PFSK-1 (cell line): ENCODE measurements around the gene TGOLN2.

Source experiments
- POLR2AphosphoS5 ChIP-seq: IDR thresholded peaks from 2 replicates; pipeline ENCODE4 v1.6.1; 2012; ENCODE audit warnings: low read depth, mild to moderate bottlenecking, control low read depth, low read length, moderate library complexity
- TF ChIP-seq, protein P1 (sequence below), 2 experiments: IDR thresholded peaks; 2 replicates each; pipeline versions ENCODE4 v1.6.1 to v1.8.0; 2011 to 2012; ENCODE audit warnings: low read depth in 2 of 2, low read length in 2 of 2, control low read depth in 1 of 2, inconsistent platforms in 1 of 2, mild to moderate bottlenecking in 1 of 2, moderate library complexity in 1 of 2; ENCODE audit not compliant: insufficient read depth in 1 of 2

GRCh38 chr2:85357736-85358135 is 29.9 kb upstream of the TGOLN2 start:
- TF ChIP-seq POLR2AphosphoS5, result no peak
- TF ChIP-seq, protein P1, sequence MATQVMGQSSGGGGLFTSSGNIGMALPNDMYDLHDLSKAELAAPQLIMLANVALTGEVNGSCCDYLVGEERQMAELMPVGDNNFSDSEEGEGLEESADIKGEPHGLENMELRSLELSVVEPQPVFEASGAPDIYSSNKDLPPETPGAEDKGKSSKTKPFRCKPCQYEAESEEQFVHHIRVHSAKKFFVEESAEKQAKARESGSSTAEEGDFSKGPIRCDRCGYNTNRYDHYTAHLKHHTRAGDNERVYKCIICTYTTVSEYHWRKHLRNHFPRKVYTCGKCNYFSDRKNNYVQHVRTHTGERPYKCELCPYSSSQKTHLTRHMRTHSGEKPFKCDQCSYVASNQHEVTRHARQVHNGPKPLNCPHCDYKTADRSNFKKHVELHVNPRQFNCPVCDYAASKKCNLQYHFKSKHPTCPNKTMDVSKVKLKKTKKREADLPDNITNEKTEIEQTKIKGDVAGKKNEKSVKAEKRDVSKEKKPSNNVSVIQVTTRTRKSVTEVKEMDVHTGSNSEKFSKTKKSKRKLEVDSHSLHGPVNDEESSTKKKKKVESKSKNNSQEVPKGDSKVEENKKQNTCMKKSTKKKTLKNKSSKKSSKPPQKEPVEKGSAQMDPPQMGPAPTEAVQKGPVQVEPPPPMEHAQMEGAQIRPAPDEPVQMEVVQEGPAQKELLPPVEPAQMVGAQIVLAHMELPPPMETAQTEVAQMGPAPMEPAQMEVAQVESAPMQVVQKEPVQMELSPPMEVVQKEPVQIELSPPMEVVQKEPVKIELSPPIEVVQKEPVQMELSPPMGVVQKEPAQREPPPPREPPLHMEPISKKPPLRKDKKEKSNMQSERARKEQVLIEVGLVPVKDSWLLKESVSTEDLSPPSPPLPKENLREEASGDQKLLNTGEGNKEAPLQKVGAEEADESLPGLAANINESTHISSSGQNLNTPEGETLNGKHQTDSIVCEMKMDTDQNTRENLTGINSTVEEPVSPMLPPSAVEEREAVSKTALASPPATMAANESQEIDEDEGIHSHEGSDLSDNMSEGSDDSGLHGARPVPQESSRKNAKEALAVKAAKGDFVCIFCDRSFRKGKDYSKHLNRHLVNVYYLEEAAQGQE (IDR thresholded peaks at IDR 0.05; ENCODE audit: insufficient read depth in 1 of 2, low read depth in 2 of 2, low read length in 2 of 2), result no peak
